KMS-11 (cell line): ENCODE data around the gene PIGT.

ENCODE experiments used
- H2AFZ ChIP-seq: fragments of 200-600 bp; sonication (generic); 2 replicates; pipeline ENCODE4 v1.6.1; 2016; ENCODE audit warnings: antibody characterized with exemption, mixed run types, low read depth
- H3K27ac ChIP-seq: fragments of 200-600 bp; sonication (generic); 2 replicates; pipeline ENCODE4 v1.6.1; 2016; ENCODE audit warnings: mild to moderate bottlenecking, mixed run types
- H3K27me3 ChIP-seq: fragments of 200-600 bp; sonication (generic); 2 replicates; pipeline ENCODE4 v1.6.1; 2017; ENCODE audit warnings: mild to moderate bottlenecking, low read depth, mixed run types, moderate library complexity; ENCODE audit not compliant: insufficient read depth
- H3K36me3 ChIP-seq: fragments of 200-600 bp; sonication (generic); 2 replicates; pipeline ENCODE4 v1.6.1; 2017; ENCODE audit warnings: mild to moderate bottlenecking, mixed run types; ENCODE audit not compliant: insufficient read depth
- H3K4me1 ChIP-seq: fragments of 200-600 bp; sonication (generic); 2 replicates; pipeline ENCODE4 v1.6.1; 2016; ENCODE audit warnings: mild to moderate bottlenecking, low read depth, mixed run types; ENCODE audit not compliant: poor library complexity, severe bottlenecking
- H3K4me2 ChIP-seq: fragments of 200-600 bp; sonication (generic); 2 replicates; pipeline ENCODE4 v1.7.0; 2016; ENCODE audit warnings: mild to moderate bottlenecking, mixed run types
- H3K4me3 ChIP-seq: fragments of 200-600 bp; sonication (generic); IDR thresholded peaks from 2 replicates; pipeline ENCODE4 v1.6.1; 2017; ENCODE audit warnings: low read depth, low read length, mixed read lengths; ENCODE audit not compliant: insufficient read depth
- H3K79me2 ChIP-seq: fragments of 200-600 bp; sonication (generic); 2 replicates; pipeline ENCODE4 v1.6.1; 2016; ENCODE audit warnings: low read depth, mixed run types; ENCODE audit not compliant: insufficient read depth
- H3K9ac ChIP-seq: fragments of 200-600 bp; sonication (generic); 2 replicates; pipeline ENCODE4 v1.6.1; 2016; ENCODE audit warnings: mild to moderate bottlenecking, mixed run types
- H4K20me1 ChIP-seq: fragments of 200-600 bp; sonication (generic); 2 replicates; pipeline ENCODE4 v1.6.1; 2016; ENCODE audit warnings: mild to moderate bottlenecking, mixed run types; ENCODE audit not compliant: insufficient read depth
- CTCF ChIP-seq: fragments of 200-600 bp; sonication (generic); conservative IDR thresholded peaks from 2 replicates; pipeline ENCODE4 v1.6.1; 2017; ENCODE audit warnings: low read depth, mild to moderate bottlenecking, antibody characterized with exemption, low read length, moderate library complexity, mixed read lengths

PIGT gene

GRCh38 chr20:45378191-45378590 lies 37.8 kb upstream of the PIGT start, which contains the start of gene TP53TG5:
Gene TP53TG5, minus strand, starts transcription at chr20:45378325. Its CDS starts 89 bp downstream, at chr20:45378236.
- Histone ChIP-seq H3K79me2 (no peaks in the 10 kb centered on the region), H3K4me3 (no peak within 1 kb of the TSS), H3K27ac (no peak within 1 kb of the TSS), H3K4me1 (peaks cover 35% of the 10 kb centered on the region), H3K36me3 (no peaks in the 10 kb centered on the region), H3K4me2 (no peak within 1 kb of the TSS), H3K27me3 (no peaks in the 10 kb centered on the region), H4K20me1 (no peaks in the 10 kb centered on the region), H3K9ac (no peak within 1 kb of the TSS), H2AFZ (no peak within 1 kb of the TSS)
- no peak for TF ChIP-seq CTCF

- Histone ChIP-seq H3K27me3 (no peaks in the 10 kb centered on the region), H4K20me1 (no peaks in the 10 kb centered on the region), H3K4me3 (no peak overlapping the region), H3K4me2 (peak overlapping the region; percentile 27), H3K36me3 (no peaks in the 10 kb centered on the region), H3K9ac (0 out of 2 replicates have a peak overlapping the region, but pooled peaks have one; percentile 16), H3K79me2 (no peaks in the 10 kb centered on the region), H3K4me1 (peaks cover 37% of the 10 kb centered on the region), H2AFZ (no peak overlapping the region), H3K27ac (peak overlapping the region; percentile 51)
- no peak for TF ChIP-seq CTCF
These were observed 28.7 kb upstream of the PIGT start for GRCh38 chr20:45387274-45387673.

GRCh38 chr20:45390931-45391330 lies 25.0 kb upstream of the PIGT start:
- Histone ChIP-seq H3K9ac (no peak overlapping the region), H3K79me2 (no peaks in the 10 kb centered on the region), H3K4me3 (no peak overlapping the region), H2AFZ (no peak overlapping the region), H3K36me3 (no peaks in the 10 kb centered on the region), H3K27me3 (no peaks in the 10 kb centered on the region), H4K20me1 (no peaks in the 10 kb centered on the region), H3K4me2 (no peak overlapping the region), H3K27ac (no peak overlapping the region), H3K4me1 (peaks cover 37% of the 10 kb centered on the region)
- TF ChIP-seq CTCF, result no peak

GRCh38 chr20:45391559-45391958 lies 24.4 kb upstream of the PIGT start:
- TF ChIP-seq CTCF, result no peak
- no peak overlapping the region for H3K4me2 ChIP-seq
- H2AFZ ChIP-seq, result no peak overlapping the region
- H3K36me3 ChIP-seq, result no peaks in the 10 kb centered on the region
- H3K27me3 ChIP-seq, result no peaks in the 10 kb centered on the region
- no peak overlapping the region for H3K9ac ChIP-seq
- no peak overlapping the region for H3K4me3 ChIP-seq
- H3K4me1 ChIP-seq, result peaks cover 32% of the 10 kb centered on the region
- no peaks in the 10 kb centered on the region for H4K20me1 ChIP-seq
- H3K79me2 ChIP-seq, result no peaks in the 10 kb centered on the region
- H3K27ac ChIP-seq, result no peak overlapping the region
